Ishikawa (cell line): ENCODE measurements around the gene ZBTB7C.

Source experiments
- CEBPB ChIP-seq: IDR thresholded peaks from 2 replicates; pipeline ENCODE4 v1.6.1; 2012
- CREB1 ChIP-seq: IDR thresholded peaks from 2 replicates; pipeline ENCODE4 v1.6.1; 2012; ENCODE audit warnings: low read depth
- EGR1 ChIP-seq: IDR thresholded peaks from 2 replicates; pipeline ENCODE4 v1.6.1; 2012
- EP300 ChIP-seq: IDR thresholded peaks from 2 replicates; pipeline ENCODE4 v1.6.1; 2012; ENCODE audit warnings: borderline replicate concordance
- FOXM1 ChIP-seq: IDR thresholded peaks from 2 replicates; pipeline ENCODE4 v1.6.1; 2012; ENCODE audit warnings: low read depth, borderline replicate concordance
- MAX ChIP-seq: IDR thresholded peaks from 2 replicates; pipeline ENCODE4 v1.6.1; 2012
- NFIC ChIP-seq: IDR thresholded peaks from 2 replicates; pipeline ENCODE4 v1.6.1; 2012
- RAD21 ChIP-seq: IDR thresholded peaks from 2 replicates; pipeline ENCODE4 v1.6.1; 2012; ENCODE audit warnings: low read depth
- REST ChIP-seq: IDR thresholded peaks from 2 replicates; pipeline ENCODE4 v1.6.1; 2012; ENCODE audit warnings: low read depth, mild to moderate bottlenecking
- TAF1 ChIP-seq: IDR thresholded peaks from 2 replicates; pipeline ENCODE4 v1.6.1; 2012; ENCODE audit warnings: low read depth, mild to moderate bottlenecking
- TCF12 ChIP-seq: IDR thresholded peaks from 2 replicates; pipeline ENCODE4 v1.6.1; 2012; ENCODE audit warnings: low read depth
- TEAD4 ChIP-seq: IDR thresholded peaks from 2 replicates; pipeline ENCODE4 v1.6.1; 2012
- USF1 ChIP-seq: IDR thresholded peaks from 2 replicates; pipeline ENCODE4 v1.6.1; 2012
- YY1 ChIP-seq: IDR thresholded peaks from 2 replicates; pipeline ENCODE4 v1.6.1; 2012; ENCODE audit warnings: low read depth
- ZBTB7A ChIP-seq: IDR thresholded peaks from 2 replicates; pipeline ENCODE4 v1.6.1; 2012; ENCODE audit warnings: low read depth

The ZBTB7C gene

GRCh38 chr18:48385596-48385995, 23.6 kb downstream of the ZBTB7C start:
- no peak for TF ChIP-seq REST
- no peak for TF ChIP-seq NFIC
- TF ChIP-seq TCF12: no peak

GRCh38 chr18:48376934-48377333, 32.2 kb downstream of the ZBTB7C start:
- TF ChIP-seq TEAD4: no peak
- TF ChIP-seq TAF1: no peak
- TF ChIP-seq RAD21: no peak
- TF ChIP-seq CEBPB: no peak
- TF ChIP-seq MAX: no peak
- no peak for TF ChIP-seq ZBTB7A
- TF ChIP-seq EP300: no peak

- TF ChIP-seq FOXM1 (no peak), RAD21 (no peak), TCF12 (no peak), USF1 (no peak), CREB1 (no peak), TEAD4 (no peak), TAF1 (no peak), YY1 (no peak), ZBTB7A (no peak), REST (no peak), CEBPB (no peak), EP300 (no peak), MAX (no peak), EGR1 (no peak), NFIC (no peak)
These were observed 32.8 kb downstream of the ZBTB7C start for GRCh38 chr18:48376406-48376805.

- no peak for TF ChIP-seq NFIC
- TF ChIP-seq REST: no peak
These were observed 33.9 kb downstream of the ZBTB7C start for GRCh38 chr18:48375150-48375800.

- TF ChIP-seq CEBPB (no peak), EGR1 (no peak), RAD21 (no peak), MAX (no peak), NFIC (no peak), YY1 (no peak), TAF1 (no peak), TEAD4 (no peak), FOXM1 (no peak), ZBTB7A (no peak), TCF12 (no peak), CREB1 (no peak)
These were observed 34.6 kb downstream of the ZBTB7C start for GRCh38 chr18:48374423-48375149.
